GM12878 (cell line): ENCODE data around the gene CHCHD3. TPM values are rescaled to one million over a fixed set of nuclear protein-coding genes. Genes with fewer than 3 reads are reported as not detected.

ENCODE experiments used
- ATAC-seq: fragments of 200-7000 bp; cut with Tn5 transposase; 3 replicates; pipeline ENCODE4 v1.9.1; 2020; ENCODE audit warnings: mild to moderate bottlenecking, moderate library complexity
- BruUV-seq: library from RNA; stranded (reverse); fragments of 400-500 nt; replicated peaks from 2 replicates; lab custom pipeline; 2021; lab: Mats Ljungman, UMichigan
- CTCF ChIA-PET: fragments of 300-600 bp; sonication (Branson Sonifier 250); formaldehyde crosslinking; extraction: SDS; loops from one replicate; lab custom pipeline; 2021; ENCODE audit warnings: inconsistent platforms; lab: Yijun Ruan, JAX
- POLR2A ChIA-PET: fragments of 350-600 bp; formaldehyde crosslinking; extraction: SDS; loops from one replicate; lab custom pipeline; 2021; ENCODE audit warnings: inconsistent platforms; lab: Charles Lee
- RAD21 ChIA-PET: fragments of 300-600 bp; sonication (Branson Sonifier 250); formaldehyde crosslinking; loops from one replicate; lab custom pipeline; 2023; ENCODE audit warnings: antibody characterized with exemption; ENCODE audit not compliant: unreplicated experiment; lab: Charles Lee
- SMC1A ChIA-PET: fragments of 300-600 bp; sonication (Branson Sonifier 250); formaldehyde crosslinking; loops from one replicate; lab custom pipeline; 2023; ENCODE audit not compliant: unreplicated experiment, uncharacterized antibody; lab: Charles Lee
- DNase-seq: peaks from one replicate; pipeline ENCODE4 v3.0.0-alpha.2; 2011; ENCODE audit warnings: low read depth, low spot score
- FAIRE-seq: peaks from 3 replicates; lab custom pipeline; 2011; peaks lifted over from hg19 to GRCh38; lab: Jason Lieb, UNC
- H2AFZ ChIP-seq: 2 replicates; pipeline ENCODE4 v1.6.0; 2011; ENCODE audit warnings: low read depth, low read length, control low read depth; ENCODE audit not compliant: control insufficient read depth
- H3K27ac ChIP-seq: 2 replicates; pipeline ENCODE4 v1.5.1; 2011; ENCODE audit warnings: control low read depth; ENCODE audit not compliant: control insufficient read depth, insufficient read depth
- H3K27me3 ChIP-seq, 2 experiments: replicated peaks in 1 of 2; 2 replicates each; pipeline versions ENCODE4 v1.6.0 to v1.6.1; 2011; ENCODE audit warnings: low read length in 1 of 2; ENCODE audit not compliant: control insufficient read depth in 2 of 2, insufficient read depth in 2 of 2
- H3K36me3 ChIP-seq, 2 experiments: 2 replicates each; pipeline ENCODE4 v1.5.1; 2011; ENCODE audit warnings: low read length in 1 of 2; ENCODE audit not compliant: control insufficient read depth in 2 of 2, insufficient read depth in 2 of 2
- H3K4me1 ChIP-seq: 2 replicates; pipeline ENCODE4 v1.6.1; 2011; ENCODE audit warnings: mild to moderate bottlenecking, low read length, moderate library complexity, mixed read lengths; ENCODE audit not compliant: control insufficient read depth, insufficient read depth
- H3K4me2 ChIP-seq: 2 replicates; pipeline ENCODE4 v1.6.0; 2011; ENCODE audit warnings: control low read depth; ENCODE audit not compliant: control insufficient read depth, insufficient read depth
- H3K4me3 ChIP-seq: fragments of 200-600 bp; sonication (generic); 2 replicates; pipeline ENCODE4 v1.5.1; 2016
- H3K79me2 ChIP-seq: 2 replicates; pipeline ENCODE4 v1.6.0; 2011; ENCODE audit warnings: low read length; ENCODE audit not compliant: control insufficient read depth, insufficient read depth
- H3K9ac ChIP-seq: 2 replicates; pipeline ENCODE4 v1.8.0; 2011; ENCODE audit warnings: low read length, control low read depth, mixed read lengths; ENCODE audit not compliant: control insufficient read depth, insufficient read depth
- H3K9me3 ChIP-seq: replicated peaks from 3 replicates; pipeline ENCODE4 v1.5.1; 2011; ENCODE audit warnings: mild to moderate bottlenecking, low read length; ENCODE audit not compliant: control insufficient read depth, insufficient read depth
- H4K20me1 ChIP-seq: 2 replicates; pipeline ENCODE4 v1.6.0; 2011; ENCODE audit not compliant: control insufficient read depth, insufficient read depth
- ATF3 ChIP-seq: IDR thresholded peaks from 2 replicates; pipeline ENCODE4 v1.6.1; 2011; ENCODE audit warnings: low read depth, mild to moderate bottlenecking, low read length, moderate library complexity, borderline replicate concordance; ENCODE audit errors: extremely low read depth
- ATF7 ChIP-seq: fragments of 450-650 bp; IDR thresholded peaks from 2 replicates; pipeline ENCODE4 v1.6.1; 2016; ENCODE audit warnings: low read depth, mild to moderate bottlenecking
- EP300 ChIP-seq, 2 experiments: fragments of 150-350 bp in 1 of 2; IDR thresholded peaks; 2 replicates each; pipeline ENCODE4 v1.6.1; 2011 to 2012; ENCODE audit warnings: low read depth in 2 of 2, low read length in 2 of 2, borderline replicate concordance in 1 of 2, improper control_type of control experiment in 1 of 2, inconsistent platforms in 1 of 2; ENCODE audit not compliant: control insufficient read depth in 1 of 2
- RCOR1 ChIP-seq: conservative IDR thresholded peaks from 2 replicates; pipeline ENCODE4 v1.6.1; 2012; ENCODE audit warnings: low read depth, low read length, improper control_type of control experiment
- REST ChIP-seq: IDR thresholded peaks from 2 replicates; pipeline ENCODE4 v1.6.1; 2012; ENCODE audit warnings: mild to moderate bottlenecking, low read depth, low read length
- SMARCA5 ChIP-seq: fragments of 450-650 bp; IDR thresholded peaks from 2 replicates; pipeline ENCODE4 v1.6.1; 2017; ENCODE audit warnings: mild to moderate bottlenecking
- TARDBP ChIP-seq: IDR thresholded peaks from 2 replicates; pipeline ENCODE4 v1.6.1; 2016; ENCODE audit warnings: borderline replicate concordance
- YBX1 ChIP-seq: fragments of 450-650 bp; IDR thresholded peaks from 2 replicates; pipeline ENCODE4 v1.6.1; 2016; ENCODE audit warnings: antibody characterized with exemption
- ZBED1 ChIP-seq: IDR thresholded peaks from 2 replicates; pipeline ENCODE4 v1.6.1; 2016; ENCODE audit warnings: borderline replicate concordance
- WGBS: methylation state at CpG from one replicate; pipeline ENCODE4 v1.1.6; 2016; ENCODE audit warnings: low lambda C conversion rate; ENCODE audit not compliant: insufficient replicate concordance, insufficient coverage; ENCODE audit errors: missing lambda C conversion rate; 5-methylcytosine and 5-hydroxymethylcytosine counted together
- in situ Hi-C: fragments of 300-500 bp; cut with MboI; formaldehyde crosslinking; loops from 9 replicates; pipeline ENCODE4 v1.14.3; 2018; ENCODE audit warnings: mixed read lengths
- intact Hi-C: fragments of 100-400 bp; cut with micrococcal nuclease; formaldehyde crosslinking; loops from one replicate; pipeline ENCODE4 v1.14.2; 2022; ENCODE audit not compliant: unreplicated experiment
- polyA plus RNA-seq, 11 experiments: library from polyadenylated mRNA; depleted of rRNA in 4 of 11; unstranded in 6 of 11; stranded (reverse) in 5 of 11; fragments of >200 nt; fragmentation: Nextera tagmentation in 4 of 11; fragmentation: Illumina TruSeq in 1 of 11; extraction: Ambion mirVana in 4 of 11; extraction: Trizol in 1 of 11; gene quantifications; 1 replicate in 1 of 11; 2 replicates in 10 of 11; pipeline versions ENCODE4 v1.2.1 to v1.2.3, GENCODE V29; 2011 to 2016; ENCODE audit warnings: inconsistent platforms in 2 of 11, missing spikeins in 2 of 11, low read depth in 1 of 11
- total RNA-seq, 4 experiments: library from RNA; depleted of rRNA in 3 of 4; stranded (reverse); fragments of >200 nt in 3 of 4; fragmentation: Illumina TruSeq in 1 of 4; extraction: Trizol in 1 of 4; gene quantifications; 2 replicates each; pipeline versions ENCODE4 v1.2.1 to v1.2.3, GENCODE V29; 2013 to 2021

The CHCHD3 gene
- total and polyA plus RNA-seq, 10 of the 15 experiments (the other 5 are each of a cell fraction or from before 2014, with no cell fraction given) = 38.3 to 178 (median 96.2) TPM

- CTCF ChIA-PET = interaction anchor here (0.8 kb wide), 1 partner anchor 11 kb away, joined by 3 read pairs; no protein-coding TSS in a partner anchor
- SMC1A ChIA-PET = no interaction called here
- Histone ChIP-seq H3K4me3 (no peak overlapping the region), H3K4me2 (no peak overlapping the region), H3K4me1 (no peaks in the 10 kb centered on the region), H3K36me3 (no peaks in the 10 kb centered on the region), H3K9me3 (no peaks in the 10 kb centered on the region; the same call in 2 of the 3 replicates), H3K27ac (no peak overlapping the region), H2AFZ (no peak overlapping the region), H3K79me2 (no peaks in the 10 kb centered on the region), H3K27me3 (no peaks in the 10 kb centered on the region), H4K20me1 (no peaks in the 10 kb centered on the region), H3K9ac (no peak overlapping the region)
- RAD21 ChIA-PET = interaction anchor here (0.8 kb wide), 1 partner anchor 243 kb away, joined by 3 read pairs; no protein-coding TSS in a partner anchor
- 2% methylated on average over 4 of the region's 4 CpGs for WGBS
- TF ChIP-seq TARDBP (no peak), EP300 (IDR thresholded peaks at IDR 0.05; ENCODE audit: borderline replicate concordance in 1 of 2, control insufficient read depth in 1 of 2, low read depth in 2 of 2, low read length in 2 of 2) (no peak), ZBED1 (no peak), REST (no peak), YBX1 (no peak), SMARCA5 (no peak), RCOR1 (no peak), ATF7 (no peak), ATF3 (no peak)
- FAIRE-seq (no peak), DNase-seq (no peak), ATAC-seq (no peak)
- in situ Hi-C loops = no loop called here
- BruUV-seq = no TSS peak
- POLR2A ChIA-PET = no interaction called here
- intact Hi-C loops = no loop called here
Observed at GRCh38 chr7:133110312-133110711, 28.4 kb upstream of the CHCHD3 start.
